NCI-H226 (cell line): ENCODE results near the gene SDR42E2.
"Not testable (repeated sequence)": the region's sequence is repeated elsewhere in the genome, so short reads cannot be mapped to it uniquely, and the experiment has no call there.

Experiments used
- DNase-seq: peaks from one replicate; pipeline ENCODE4 v3.0.0-alpha.2; 2015

SDR42E2 gene

GRCh38 chr16:22163806-22164205 is 1.5 kb downstream of the SDR42E2 start:
- no peak for DNase-seq

GRCh38 chr16:22164482-22164881 is 2.2 kb downstream of the SDR42E2 start:
- DNase-seq = no peak

GRCh38 chr16:22165508-22166285 is 3.4 kb downstream of the SDR42E2 start:
- no peak for DNase-seq

GRCh38 chr16:22171953-22172352 is 9.6 kb downstream of the SDR42E2 start:
- DNase-seq = no peak

- DNase-seq = not testable (repeated sequence)
These were observed 10.3 kb downstream of the SDR42E2 start for GRCh38 chr16:22172642-22173041.

GRCh38 chr16:22174642-22175041 is 12.3 kb downstream of the SDR42E2 start:
- no peak for DNase-seq

GRCh38 chr16:22177968-22178930 is 15.9 kb downstream of the SDR42E2 start:
- no peak for DNase-seq

- DNase-seq = no peak
These were observed 19.1 kb downstream of the SDR42E2 start for GRCh38 chr16:22181426-22181825.

GRCh38 chr16:22181843-22182242 is 19.5 kb downstream of the SDR42E2 start:
- DNase-seq = no peak

GRCh38 chr16:22183335-22183734 is 21.0 kb downstream of the SDR42E2 start:
- no peak for DNase-seq

- DNase-seq = no peak
These were observed 21.8 kb downstream of the SDR42E2 start for GRCh38 chr16:22183901-22184614.

- no peak for DNase-seq
These were observed 22.3 kb downstream of the SDR42E2 start for GRCh38 chr16:22184615-22184968.

- no peak for DNase-seq
These were observed 24.2 kb downstream of the SDR42E2 start for GRCh38 chr16:22186517-22186916.

GRCh38 chr16:22188267-22188594 is 25.9 kb downstream of the SDR42E2 start:
- DNase-seq = no peak

- peak; percentile 73 for DNase-seq
These were observed 26.5 kb downstream of the SDR42E2 start for GRCh38 chr16:22188595-22189442.

- no peak for DNase-seq
These were observed 27.3 kb downstream of the SDR42E2 start for GRCh38 chr16:22189473-22190080.

- DNase-seq = peak; percentile 94
These were observed 27.9 kb downstream of the SDR42E2 start for GRCh38 chr16:22190081-22190775.

- DNase-seq = peak; percentile 95
These were observed 28.6 kb downstream of the SDR42E2 start for GRCh38 chr16:22190776-22191531.

- DNase-seq = no peak
These were observed 29.4 kb downstream of the SDR42E2 start for GRCh38 chr16:22191532-22192260.
